ENCODE measurements around the gene NUDT8. TPM values are rescaled to one million over a fixed set of nuclear protein-coding genes. Genes with fewer than 3 reads are reported as not detected.
A peak's percentile ranks its signal among the peaks of the same experiment; 100 is the strongest.

Gene NUDT8
- total and polyA plus RNA-seq, 2 of the 8 experiments (the other 6 are each of a cell fraction or from before 2014, with no cell fraction given) = 7.2 to 8.3 TPM

DNA sequence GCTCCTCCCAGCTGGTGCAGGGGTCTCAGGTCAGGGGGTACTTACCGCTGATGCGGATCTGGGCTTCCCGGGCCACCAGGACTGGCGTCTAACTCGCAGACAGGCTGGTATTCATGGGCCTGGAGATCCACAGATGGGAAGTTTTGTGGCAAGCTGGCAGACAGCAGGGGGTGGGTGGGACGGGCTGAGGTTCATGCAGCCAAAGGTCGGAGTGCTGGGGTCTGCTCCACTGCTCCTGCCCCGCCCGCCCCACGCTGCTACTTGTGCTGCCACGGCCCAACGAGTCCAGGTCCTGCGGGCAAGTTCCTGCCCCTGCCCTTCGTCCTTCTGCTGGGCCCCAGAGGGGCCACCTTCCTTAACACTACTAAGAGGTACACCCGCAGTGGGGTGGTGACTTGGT, 17.7 kb upstream of the NUDT8 start:
- H4K20me1 ChIP-seq (replicated peaks in 1 of 2; ENCODE audit: control insufficient read depth in 1 of 2, insufficient read depth in 2 of 2, low read length in 2 of 2) = peaks cover 0 to 5% of the 10 kb centered on the region in 2 experiments
- ChIA-PET CTCF (ENCODE audit: partially characterized antibody) (interaction anchor here (0.6 to 8.6 kb wide), 14 partner anchors 9 to 314 kb away, joined by 3 to 99 read pairs (median 9); partner anchors contain the start of genes ALDH3B2, NUDT8 and TBX10), POLR2A (ENCODE audit: partially characterized antibody) (no interaction called here)
- 95% methylated on average over 11 of the region's 15 CpGs; no CpG with 5 or more reads in 1 of the 2 experiments for WGBS, 2 experiments (ENCODE audit: extremely low coverage in 1 of 2, insufficient coverage in 1 of 2, insufficient read length in 1 of 2, insufficient replicate concordance in 2 of 2, low coverage in 1 of 2, low lambda C conversion rate in 2 of 2, missing lambda C conversion rate in 1 of 2)
- no peak overlapping the region for H3K9ac ChIP-seq (replicated peaks in 1 of 4; ENCODE audit: extremely low read depth in 1 of 4, low read depth in 3 of 4, low read length in 3 of 4)
- no peaks in the 10 kb centered on the region; a peak in 2 of 7 replicates for H3K27me3 ChIP-seq (replicated peaks in 1 of 4; ENCODE audit: control insufficient read depth in 3 of 4, extremely low read depth in 1 of 4, insufficient read depth in 3 of 4, low read length in 3 of 4)
- H3K4ac ChIP-seq (replicated peaks; ENCODE audit: insufficient read length, low read depth, low read length) = peak overlapping the region; percentile 22
- DNase-seq (ENCODE audit: low read depth in 1 of 2, low spot score in 2 of 2) = no peak
- H4K91ac ChIP-seq (replicated peaks; ENCODE audit: insufficient read length, low read length) = no peak overlapping the region
- no peak overlapping the region for H3K18ac ChIP-seq (ENCODE audit: extremely low read depth, low read length)
- no peaks in the 10 kb centered on the region for H3K79me2 ChIP-seq (ENCODE audit: control insufficient read depth in 1 of 2, insufficient read depth in 2 of 2, low read length in 2 of 2)
- no peak overlapping the region for H3K23ac ChIP-seq (ENCODE audit: insufficient read length)
- H2AFZ ChIP-seq (ENCODE audit: low read length) = no peak overlapping the region
- no peak overlapping the region for H3K14ac ChIP-seq (ENCODE audit: insufficient read length)
- H2BK5ac ChIP-seq (ENCODE audit: low read depth, low read length) = no peak overlapping the region
- peaks cover 3% of the 10 kb centered on the region for H3K23me2 ChIP-seq (ENCODE audit: low read depth, low read length)
- no peak overlapping the region for H2BK12ac ChIP-seq (ENCODE audit: low read depth, low read length)
- no peaks in the 10 kb centered on the region for H3K9me3 ChIP-seq (ENCODE audit: insufficient read depth in 2 of 2, low read depth in 1 of 2, low read length in 1 of 2)
- no peak for FAIRE-seq
- H3K56ac ChIP-seq (replicated peaks; ENCODE audit: insufficient read length, low read depth, low read length) = no peak overlapping the region
- H4K8ac ChIP-seq (ENCODE audit: extremely low read depth, insufficient read depth, low read length) = no peak overlapping the region
- H3K36me3 ChIP-seq (ENCODE audit: control insufficient read depth in 2 of 4, insufficient read depth in 4 of 4, low read length in 3 of 4) = no peaks in the 10 kb centered on the region; a peak in 1 of 8 replicates
- no peaks in the 10 kb centered on the region for H3K79me1 ChIP-seq (ENCODE audit: low read depth, low read length)
- H2BK15ac ChIP-seq (ENCODE audit: low read length) = no peak overlapping the region
- H3K4me2 ChIP-seq (ENCODE audit: insufficient read depth in 1 of 2, low read depth in 2 of 2, low read length in 2 of 2) = no peak overlapping the region
- H2AK5ac ChIP-seq (ENCODE audit: low read depth, low read length) = no peak overlapping the region
- H3K4me3 ChIP-seq (ENCODE audit: extremely low read depth in 1 of 4, insufficient read depth in 2 of 4, low read depth in 3 of 4, low read length in 4 of 4) = no peak overlapping the region
- no peak overlapping the region for H3K27ac ChIP-seq (ENCODE audit: low read depth, low read length)
- H2BK120ac ChIP-seq (replicated peaks; ENCODE audit: low read depth, low read length) = no peak overlapping the region
- peaks cover 0 to 9% (median 0%) of the 10 kb centered on the region in 4 experiments; a peak in 2 of 7 replicates for H3K4me1 ChIP-seq (replicated peaks in 1 of 4; ENCODE audit: control insufficient read depth in 3 of 4, insufficient read depth in 4 of 4, low read length in 3 of 4)
- no peak overlapping the region for H2BK20ac ChIP-seq (ENCODE audit: low read length)
- no peak overlapping the region for H4K5ac ChIP-seq (ENCODE audit: insufficient read length, low read depth, low read length)
- no peak for TF ChIP-seq NANOG (IDR thresholded peaks at IDR 0.05; ENCODE audit: insufficient read depth, low read depth, low read length, poor library complexity, severe bottlenecking)
- TF ChIP-seq PHF8 (conservative IDR thresholded peaks at IDR 0.05; ENCODE audit: low read depth, low read length) = no peak
- no peak for TF ChIP-seq EZH2 (IDR thresholded peaks at IDR 0.05; ENCODE audit: low read depth, low read length, severe bottlenecking)
- no peak for TF ChIP-seq SP1 (IDR thresholded peaks at IDR 0.05; ENCODE audit: low read depth, low read length)
- no peak for TF ChIP-seq HDAC2 (IDR thresholded peaks at IDR 0.05; ENCODE audit: borderline replicate concordance in 1 of 2, low read depth in 2 of 2, low read length in 2 of 2)
- TF ChIP-seq POLR2AphosphoS5 (IDR thresholded peaks at IDR 0.05; ENCODE audit: low read depth, low read length) = no peak
- no peak for TF ChIP-seq ASH2L (IDR thresholded peaks at IDR 0.05; ENCODE audit: low read length)
- TF ChIP-seq, protein P1, sequence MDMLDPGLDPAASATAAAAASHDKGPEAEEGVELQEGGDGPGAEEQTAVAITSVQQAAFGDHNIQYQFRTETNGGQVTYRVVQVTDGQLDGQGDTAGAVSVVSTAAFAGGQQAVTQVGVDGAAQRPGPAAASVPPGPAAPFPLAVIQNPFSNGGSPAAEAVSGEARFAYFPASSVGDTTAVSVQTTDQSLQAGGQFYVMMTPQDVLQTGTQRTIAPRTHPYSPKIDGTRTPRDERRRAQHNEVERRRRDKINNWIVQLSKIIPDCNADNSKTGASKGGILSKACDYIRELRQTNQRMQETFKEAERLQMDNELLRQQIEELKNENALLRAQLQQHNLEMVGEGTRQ (IDR thresholded peaks at IDR 0.05; ENCODE audit: low read length) = no peak
- no peak for TF ChIP-seq KDM5A (IDR thresholded peaks at IDR 0.05; ENCODE audit: low read length)
- TF ChIP-seq HDAC6 (IDR thresholded peaks at IDR 0.05; ENCODE audit: low read depth, low read length) = no peak
- TF ChIP-seq JUND (IDR thresholded peaks at IDR 0.05; ENCODE audit: low read length) = no peak
- TF ChIP-seq GABPA (IDR thresholded peaks at IDR 0.05; ENCODE audit: borderline replicate concordance, insufficient read depth, low read length) = no peak
- TF ChIP-seq POU5F1 (IDR thresholded peaks at IDR 0.05; ENCODE audit: low read depth, low read length) = no peak
